Frontal cortex (tissue), 4 donors: ENCODE results near the gene CRB1. TPM values are rescaled to one million over a fixed set of nuclear protein-coding genes. Genes with fewer than 3 reads are reported as not detected.

Experiments
- DNase-seq, 2 donors: peaks; one replicate each; pipeline ENCODE4 v3.0.0; 2012; ENCODE audit warnings: low spot score in 2 of 2
- FAIRE-seq: peaks from 2 replicates; lab custom pipeline; 2012; peaks lifted over from hg19 to GRCh38; lab: Jason Lieb, UNC
- total RNA-seq: library from RNA; depleted of rRNA; stranded (reverse); fragments of >200 nt; gene quantifications from one replicate; pipeline ENCODE4 v1.2.3, GENCODE V29; 2014
- donor health status: control.
- donor health status: control.
- donor health status: control.

CRB1 gene
- total RNA-seq, 1 donor from 2014 or later: 16.7 TPM

- FAIRE-seq (no peak), DNase-seq (no peak)
Observed at GRCh38 chr1:197439708-197440280, 171.7 kb downstream of the CRB1 start.

- DNase-seq (no peak), FAIRE-seq (no peak)
Observed at GRCh38 chr1:197440715-197441114, 172.7 kb downstream of the CRB1 start.

DNA sequence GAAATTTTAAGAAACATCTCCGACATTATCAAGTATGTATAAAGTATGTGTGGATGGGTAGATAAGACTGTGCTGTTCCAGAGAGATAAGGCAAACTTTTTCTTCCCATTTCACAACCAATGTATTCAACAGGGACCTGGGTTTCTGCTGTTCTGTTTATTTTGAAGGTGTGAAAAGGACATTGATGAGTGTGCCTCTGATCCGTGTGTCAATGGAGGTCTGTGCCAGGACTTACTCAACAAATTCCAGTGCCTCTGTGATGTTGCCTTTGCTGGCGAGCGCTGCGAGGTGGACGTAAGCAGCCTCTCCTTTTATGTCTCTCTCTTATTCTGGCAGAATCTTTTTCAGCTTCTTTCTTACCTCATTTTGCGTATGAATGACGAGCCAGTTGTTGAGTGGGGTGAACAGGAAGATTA, 174.0 kb downstream of the CRB1 start:
- DNase-seq: no peak
- FAIRE-seq: no peak

- DNase-seq: no peak
- FAIRE-seq: no peak
Observed at GRCh38 chr1:197444755-197445154, 176.7 kb downstream of the CRB1 start.

GRCh38 chr1:197448121-197448779, 180.2 kb downstream of the CRB1 start:
- no peak for DNase-seq
- no peak for FAIRE-seq

DNA sequence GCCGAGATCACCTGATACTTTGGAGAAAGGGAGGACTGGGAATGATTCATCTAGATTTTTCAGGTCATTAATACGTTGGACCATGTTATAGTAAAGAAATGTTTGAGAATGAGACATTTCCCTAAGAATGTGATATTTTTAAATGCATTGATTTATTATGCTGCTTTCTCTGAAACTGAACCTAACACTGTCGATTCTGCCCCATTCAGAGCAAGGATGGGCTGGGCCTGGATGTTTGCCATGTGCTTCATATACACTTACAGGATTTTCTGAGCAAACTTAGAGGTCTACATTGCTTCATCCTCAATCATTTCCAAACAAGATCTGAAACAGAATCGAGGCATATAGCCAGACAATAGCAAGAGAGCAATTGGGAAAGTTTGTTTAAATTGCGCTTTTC, 183.3 kb downstream of the CRB1 start:
- FAIRE-seq: no peak

DNA sequence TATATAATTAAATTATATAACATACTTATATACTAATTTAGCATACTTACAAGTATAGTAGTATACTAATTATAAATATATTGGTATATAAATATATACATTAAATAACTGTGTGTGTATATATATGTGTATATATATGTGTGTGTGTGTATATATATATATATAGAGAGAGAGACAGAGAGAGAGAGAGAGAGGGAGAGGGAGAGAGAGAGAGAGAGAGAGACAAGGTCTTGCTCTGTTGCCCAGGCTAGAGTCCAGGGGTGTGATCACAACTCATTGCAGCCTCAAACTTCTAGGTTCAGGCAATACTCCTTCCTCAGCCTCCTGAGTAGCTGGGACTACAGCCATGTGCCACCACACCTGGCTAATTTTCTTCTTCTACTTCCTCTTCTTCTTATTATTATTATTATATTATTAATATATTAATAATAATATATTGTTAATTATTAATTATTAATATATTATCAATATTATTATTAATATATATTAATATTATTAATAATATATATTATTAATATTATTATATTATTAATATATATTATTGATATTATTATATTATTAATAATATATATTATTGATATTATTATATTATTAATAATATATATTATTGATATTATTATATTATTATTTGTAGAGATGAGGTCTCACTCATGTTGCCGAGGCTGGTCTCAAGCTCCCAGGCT, 185.5 kb downstream of the CRB1 start:
- FAIRE-seq: peak; percentile 98
- no peak for DNase-seq

More for the DNA sequence above, 183.3 kb downstream of the CRB1 start:
- DNase-seq: no peak

- FAIRE-seq: no peak
- no peak for DNase-seq
Observed at GRCh38 chr1:197462539-197462938, 194.5 kb downstream of the CRB1 start.

DNA sequence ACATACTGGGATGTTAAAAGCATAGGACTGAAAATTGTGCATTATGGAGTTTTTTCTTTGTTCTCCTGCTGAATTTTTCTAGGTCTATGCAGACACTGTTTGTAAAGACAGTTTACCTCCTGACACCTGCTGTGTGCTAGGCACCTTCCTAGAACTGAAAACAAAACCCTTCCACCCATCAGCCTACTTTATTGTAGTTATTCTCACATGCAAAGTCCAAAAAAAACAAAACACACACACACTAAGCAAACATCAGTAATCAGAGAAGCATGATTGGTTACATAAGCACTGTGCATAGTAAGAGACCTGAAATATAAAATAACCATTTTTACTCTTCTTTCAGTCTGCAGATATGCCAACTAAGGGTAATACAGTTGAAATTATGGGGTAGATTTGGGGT, 195.1 kb downstream of the CRB1 start:
- FAIRE-seq (no peak), DNase-seq (no peak)

DNA sequence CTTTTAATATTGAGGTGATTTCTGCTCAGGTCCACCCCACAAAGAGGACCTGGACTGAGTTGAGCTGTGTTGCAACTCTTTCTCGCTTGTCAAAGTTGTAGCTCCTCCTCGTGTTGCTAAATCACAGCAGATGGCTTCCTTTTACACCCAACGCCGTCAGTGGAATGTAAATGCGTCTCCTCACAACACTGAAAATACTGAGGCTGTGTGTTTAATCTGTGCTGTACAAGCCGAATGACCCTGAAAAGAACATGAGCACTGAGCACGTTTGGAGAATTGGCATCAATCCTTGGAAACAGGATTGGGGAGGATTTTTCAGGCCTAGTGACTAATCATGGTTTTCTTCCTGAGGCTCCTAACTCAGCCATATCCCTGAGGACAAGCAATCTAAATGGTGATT, 196.0 kb downstream of the CRB1 start:
- no peak for FAIRE-seq
- peak in 1 of 2 donors; percentile 10 for DNase-seq

DNA sequence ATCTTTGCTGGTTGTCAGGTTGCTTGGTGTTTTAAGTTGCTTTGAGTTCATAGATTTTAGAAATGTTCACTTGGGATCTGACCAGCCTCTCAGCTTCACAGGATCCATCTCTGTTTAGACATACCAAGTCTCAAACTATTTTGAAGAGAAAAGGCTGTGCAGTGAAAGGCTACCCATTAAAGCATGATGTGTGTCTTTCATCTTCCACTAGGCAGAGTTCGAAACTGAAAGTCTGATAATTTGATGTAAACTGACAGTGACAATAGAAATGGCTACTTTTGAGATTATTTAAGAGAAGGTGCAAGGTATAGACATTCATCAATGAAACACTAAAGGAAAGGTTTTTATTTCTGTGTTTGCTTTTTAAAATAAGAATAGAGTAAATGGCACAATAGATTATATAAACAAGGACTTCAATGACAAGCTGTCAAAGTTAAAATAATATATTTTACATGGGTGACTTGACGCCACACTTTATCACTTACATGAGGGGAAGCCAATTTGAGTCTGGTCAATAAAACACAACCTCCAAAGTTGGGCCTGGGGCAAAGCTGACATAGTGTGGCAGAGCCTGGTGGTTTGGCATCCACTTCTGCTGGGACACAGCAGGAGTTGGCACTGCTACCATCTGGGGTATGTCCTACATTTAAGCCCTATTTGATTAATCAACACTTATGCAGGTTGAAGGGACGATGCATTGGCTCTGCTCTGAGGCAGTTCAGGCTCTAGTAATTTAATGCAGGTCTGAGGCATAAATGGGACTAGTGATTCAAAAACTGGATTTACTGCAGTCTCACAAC, 197.7 kb downstream of the CRB1 start:
- FAIRE-seq (no peak), DNase-seq (no peak)

- FAIRE-seq (no peak), DNase-seq (no peak)
Observed at GRCh38 chr1:197466813-197467212, 198.8 kb downstream of the CRB1 start.

GRCh38 chr1:197467881-197468280, 199.8 kb downstream of the CRB1 start:
- DNase-seq: no peak

GRCh38 chr1:197468543-197469175, 200.6 kb downstream of the CRB1 start:
- FAIRE-seq (no peak), DNase-seq (no peak)

More at GRCh38 chr1:197467881-197468280, 199.8 kb downstream of the CRB1 start:
- FAIRE-seq: no peak

GRCh38 chr1:197469620-197470210, 201.7 kb downstream of the CRB1 start:
- DNase-seq (no peak), FAIRE-seq (no peak)

- FAIRE-seq (no peak), DNase-seq (no peak)
Observed at GRCh38 chr1:197470330-197470729, 202.3 kb downstream of the CRB1 start.

- FAIRE-seq (no peak), DNase-seq (peak in 1 of 2 donors; percentile 4)
Observed at GRCh38 chr1:197471248-197471985, 203.4 kb downstream of the CRB1 start.

- FAIRE-seq: no peak
- no peak for DNase-seq
Observed at GRCh38 chr1:197472141-197472540, 204.1 kb downstream of the CRB1 start.

GRCh38 chr1:197480446-197480845, 212.4 kb downstream of the CRB1 start:
- no peak for DNase-seq
- FAIRE-seq: no peak
